ENCODE results near the gene HEATR3. TPM values are rescaled to one million over a fixed set of nuclear protein-coding genes. Genes with fewer than 3 reads are reported as not detected.

Gene HEATR3
- total and polyA plus RNA-seq, 2 experiments from 2014 or later, result 7.5 to 29.9 TPM

DNA sequence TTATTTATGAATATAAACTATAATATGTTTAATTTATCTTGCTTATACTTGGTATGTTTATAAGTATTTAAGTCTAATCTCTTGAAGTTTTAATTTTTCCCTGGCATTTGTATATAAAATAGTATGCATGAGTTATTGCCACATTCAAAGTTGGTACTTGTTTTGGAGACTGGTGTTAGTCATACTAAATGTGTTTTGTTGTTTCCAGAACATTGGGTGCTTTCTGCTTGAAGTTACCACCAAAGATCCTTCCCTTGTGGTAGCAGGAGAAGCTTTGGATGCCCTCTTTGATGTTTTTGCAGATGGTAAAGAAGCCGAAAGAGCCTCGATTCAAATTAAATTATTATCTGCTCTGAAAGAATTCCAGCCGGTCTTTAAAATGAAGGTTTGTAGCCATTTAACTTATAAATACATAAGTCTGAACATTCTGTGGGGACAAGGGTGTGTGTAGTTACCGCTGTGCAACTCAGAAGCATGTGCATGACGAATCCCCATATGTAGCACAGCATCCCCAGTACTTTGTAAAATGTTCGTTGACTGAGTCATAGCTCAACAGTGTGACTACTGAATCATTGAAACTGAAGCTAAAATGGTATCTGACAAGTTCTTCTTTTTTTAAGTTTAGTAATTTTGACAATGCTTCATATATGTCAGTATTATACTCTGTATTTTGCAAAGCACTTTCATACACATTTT lies 36.4 kb downstream of the HEATR3 start:
- no peak overlapping the region for H3K27ac Mint-ChIP-seq
- no peaks in the 10 kb centered on the region for H3K79me2 ChIP-seq (replicated peaks; ENCODE audit: insufficient read depth)
- no peak overlapping the region for H3K4me2 ChIP-seq
- H3K27me3 Mint-ChIP-seq (ENCODE audit: insufficient read depth, low read depth, poor library complexity), result no peaks in the 10 kb centered on the region
- DNase-seq (ENCODE audit: low spot score), result no peak
- no peaks in the 10 kb centered on the region for H3K9me3 Mint-ChIP-seq
- no peak overlapping the region for H3K4me3 Mint-ChIP-seq
- ATAC-seq, result no peak
- no peak overlapping the region for H3K27ac ChIP-seq (ENCODE audit: low read depth)
- no peaks in the 10 kb centered on the region for H3K27me3 ChIP-seq (ENCODE audit: insufficient read depth)
- H3K36me3 Mint-ChIP-seq (ENCODE audit: low read depth), result peaks cover 31% of the 10 kb centered on the region
- no peak overlapping the region for H3K4me3 ChIP-seq
- no peak for TF ChIP-seq ETS1 (IDR thresholded peaks at IDR 0.05)
- no peak for TF ChIP-seq JUNB (IDR thresholded peaks at IDR 0.05; ENCODE audit: unreplicated experiment)
- TF ChIP-seq NANOG (IDR thresholded peaks at IDR 0.05; ENCODE audit: borderline replicate concordance), result no peak
- TF ChIP-seq EZH2 (IDR thresholded peaks at IDR 0.05; ENCODE audit: low read depth, unreplicated experiment), result no peak
- H3K4me1 ChIP-seq (ENCODE audit: insufficient read depth), result no peaks in the 10 kb centered on the region
- H3K36me3 ChIP-seq (ENCODE audit: insufficient read depth), result peaks cover 29% of the 10 kb centered on the region
- no peaks in the 10 kb centered on the region for H3K4me1 Mint-ChIP-seq
- no peak overlapping the region for H2AFZ ChIP-seq
- no peaks in the 10 kb centered on the region for H4K20me1 ChIP-seq (replicated peaks; ENCODE audit: insufficient read depth)
- H3K9me2 ChIP-seq (ENCODE audit: insufficient read depth), result no peaks in the 10 kb centered on the region
- H3F3A ChIP-seq (replicated peaks; ENCODE audit: low read depth), result no peaks in the 10 kb centered on the region

DNA sequence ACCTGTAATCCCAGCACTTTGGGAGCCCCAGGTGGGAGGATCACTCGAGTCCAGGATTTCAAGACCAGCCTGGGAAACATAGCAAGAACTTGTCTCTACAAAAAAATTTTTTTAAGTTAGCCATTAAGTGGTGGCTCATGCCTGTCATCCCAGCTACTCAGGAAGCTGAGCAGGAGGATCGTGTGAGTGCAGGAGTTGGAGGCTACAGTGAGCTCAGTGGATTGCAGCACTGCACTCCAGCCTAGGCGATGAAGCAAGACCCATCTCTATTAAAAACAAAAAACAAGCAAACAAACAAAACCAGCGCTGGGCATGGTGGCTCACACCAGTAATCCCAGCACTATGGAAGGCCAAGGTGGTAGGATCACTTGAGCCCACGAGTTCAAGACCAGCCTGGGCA lies 38.0 kb downstream of the HEATR3 start:
- no peaks in the 10 kb centered on the region for H3K27me3 ChIP-seq (ENCODE audit: insufficient read depth)
- ATAC-seq (no peak), DNase-seq (ENCODE audit: low spot score) (no peak)
- H3F3A ChIP-seq (replicated peaks; ENCODE audit: low read depth), result no peaks in the 10 kb centered on the region
- no peak overlapping the region for H3K4me3 ChIP-seq
- Mint-ChIP-seq H3K4me3 (no peak overlapping the region), H3K4me1 (no peaks in the 10 kb centered on the region), H3K36me3 (ENCODE audit: low read depth) (peaks cover 33% of the 10 kb centered on the region), H3K9me3 (no peaks in the 10 kb centered on the region), H3K27ac (no peak overlapping the region), H3K27me3 (ENCODE audit: insufficient read depth, low read depth, poor library complexity) (peaks cover under 1% of the 10 kb centered on the region)
- no peaks in the 10 kb centered on the region for H4K20me1 ChIP-seq (replicated peaks; ENCODE audit: insufficient read depth)
- no peak overlapping the region for H3K4me2 ChIP-seq
- peaks cover 29% of the 10 kb centered on the region for H3K36me3 ChIP-seq (ENCODE audit: insufficient read depth)
- no peak overlapping the region for H3K27ac ChIP-seq (ENCODE audit: low read depth)
- H3K9me2 ChIP-seq (ENCODE audit: insufficient read depth), result no peaks in the 10 kb centered on the region
- H3K79me2 ChIP-seq (replicated peaks; ENCODE audit: insufficient read depth), result no peaks in the 10 kb centered on the region
- H2AFZ ChIP-seq, result no peak overlapping the region
- no peaks in the 10 kb centered on the region for H3K4me1 ChIP-seq (ENCODE audit: insufficient read depth)
- TF ChIP-seq STAT1 (IDR thresholded peaks at IDR 0.05; ENCODE audit: unreplicated experiment) (no peak), JUNB (IDR thresholded peaks at IDR 0.05; ENCODE audit: unreplicated experiment) (no peak), NANOG (IDR thresholded peaks at IDR 0.05; ENCODE audit: borderline replicate concordance) (no peak), CREB1 (CRISPR knock-in tag; IDR thresholded peaks at IDR 0.05; ENCODE audit: low read depth) (no peak), EZH2 (IDR thresholded peaks at IDR 0.05; ENCODE audit: low read depth, unreplicated experiment) (no peak), EZH2phosphoT487 (IDR thresholded peaks at IDR 0.05; ENCODE audit: unreplicated experiment) (no peak), POLR2AphosphoS5 (IDR thresholded peaks at IDR 0.05; ENCODE audit: low read depth) (no peak), ZNF114 (CRISPR knock-in tag; IDR thresholded peaks at IDR 0.05) (no peak), CTCF (conservative IDR thresholded peaks at IDR 0.05; ENCODE audit: low read depth in 2 of 2) (no peak), ETS1 (IDR thresholded peaks at IDR 0.05) (no peak), ZNF331 (CRISPR knock-in tag; IDR thresholded peaks at IDR 0.05; ENCODE audit: low read depth) (no peak)
- TF ChIP-seq, protein P1, sequence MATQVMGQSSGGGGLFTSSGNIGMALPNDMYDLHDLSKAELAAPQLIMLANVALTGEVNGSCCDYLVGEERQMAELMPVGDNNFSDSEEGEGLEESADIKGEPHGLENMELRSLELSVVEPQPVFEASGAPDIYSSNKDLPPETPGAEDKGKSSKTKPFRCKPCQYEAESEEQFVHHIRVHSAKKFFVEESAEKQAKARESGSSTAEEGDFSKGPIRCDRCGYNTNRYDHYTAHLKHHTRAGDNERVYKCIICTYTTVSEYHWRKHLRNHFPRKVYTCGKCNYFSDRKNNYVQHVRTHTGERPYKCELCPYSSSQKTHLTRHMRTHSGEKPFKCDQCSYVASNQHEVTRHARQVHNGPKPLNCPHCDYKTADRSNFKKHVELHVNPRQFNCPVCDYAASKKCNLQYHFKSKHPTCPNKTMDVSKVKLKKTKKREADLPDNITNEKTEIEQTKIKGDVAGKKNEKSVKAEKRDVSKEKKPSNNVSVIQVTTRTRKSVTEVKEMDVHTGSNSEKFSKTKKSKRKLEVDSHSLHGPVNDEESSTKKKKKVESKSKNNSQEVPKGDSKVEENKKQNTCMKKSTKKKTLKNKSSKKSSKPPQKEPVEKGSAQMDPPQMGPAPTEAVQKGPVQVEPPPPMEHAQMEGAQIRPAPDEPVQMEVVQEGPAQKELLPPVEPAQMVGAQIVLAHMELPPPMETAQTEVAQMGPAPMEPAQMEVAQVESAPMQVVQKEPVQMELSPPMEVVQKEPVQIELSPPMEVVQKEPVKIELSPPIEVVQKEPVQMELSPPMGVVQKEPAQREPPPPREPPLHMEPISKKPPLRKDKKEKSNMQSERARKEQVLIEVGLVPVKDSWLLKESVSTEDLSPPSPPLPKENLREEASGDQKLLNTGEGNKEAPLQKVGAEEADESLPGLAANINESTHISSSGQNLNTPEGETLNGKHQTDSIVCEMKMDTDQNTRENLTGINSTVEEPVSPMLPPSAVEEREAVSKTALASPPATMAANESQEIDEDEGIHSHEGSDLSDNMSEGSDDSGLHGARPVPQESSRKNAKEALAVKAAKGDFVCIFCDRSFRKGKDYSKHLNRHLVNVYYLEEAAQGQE (IDR thresholded peaks at IDR 0.05; ENCODE audit: unreplicated experiment), result no peak
